Measurements from ENCODE around the gene SERPINF2. TPM values are rescaled to one million over a fixed set of nuclear protein-coding genes. Genes with fewer than 3 reads are reported as not detected.
"Not testable (repeated sequence)": the region's sequence is repeated elsewhere in the genome, so short reads cannot be mapped to it uniquely, and the experiment has no call there.

Gene SERPINF2
- total and polyA plus RNA-seq, 12 donors: 0.18 to 2.8 (median 0.76) TPM; not detected in 2

- Histone ChIP-seq H3K27ac (peak overlapping the region; percentile 56 to 85 (median 78)), H3K27me3 (no peaks in the 10 kb centered on the region), H3K36me3 (peaks cover 0 to 42% (median 7%) of the 10 kb centered on the region in 9 donors), H3K4me1 (peaks cover 0 to 47% (median 23%) of the 10 kb centered on the region in 9 donors), H3K4me3 (no peak overlapping the region), H3K9me3 (no peaks in the 10 kb centered on the region)
- no peak for TF ChIP-seq CTCF (IDR thresholded peaks at IDR 0.05)
- peak; percentile 73 to 93 (median 83) for ATAC-seq
- WGBS, 2 donors: 0% methylated on average over 1 of the region's 1 CpG
- intact Hi-C loops (cut with DNase I): loop anchor here in 3 of 10 donors (5.0 to 10.0 kb wide), 3 partner anchors 46 to 51 kb away; no protein-coding TSS in a partner anchor
- peak in 1 of 2 donors; percentile 36 for DNase-seq
Observed at GRCh38 chr17:1796800-1797199, 54.1 kb downstream of the SERPINF2 start.

- Histone ChIP-seq H3K4me3 (no peak overlapping the region), H3K9me3 (no peaks in the 10 kb centered on the region), H3K27ac (peak overlapping the region; percentile 56 to 85 (median 78)), H3K4me1 (peaks cover 0 to 45% (median 23%) of the 10 kb centered on the region in 9 donors), H3K36me3 (peaks cover 0 to 45% (median 7%) of the 10 kb centered on the region in 9 donors), H3K27me3 (no peaks in the 10 kb centered on the region)
- WGBS, 2 donors: 25 to 52% methylated on average over 3 of the region's 3 CpGs
- ATAC-seq (peak in 6 of 8 donors; percentile 70 to 88 (median 76)), DNase-seq (peak in 1 of 2 donors; percentile 30)
- intact Hi-C loops (cut with DNase I): loop anchor here in 3 of 10 donors (5.0 to 10.0 kb wide), 3 partner anchors 45 to 50 kb away; no protein-coding TSS in a partner anchor
- no peak for TF ChIP-seq CTCF (IDR thresholded peaks at IDR 0.05)
Observed at GRCh38 chr17:1797323-1797722, 54.7 kb downstream of the SERPINF2 start.

- Histone ChIP-seq H3K36me3 (peaks cover 0 to 48% (median 7%) of the 10 kb centered on the region in 9 donors), H3K4me1 (peaks cover 0 to 40% (median 23%) of the 10 kb centered on the region in 9 donors), H3K27ac (peak overlapping the region in 9 of 10 donors; percentile 56 to 85 (median 81))
- H3K4me3 ChIP-seq, ATAC-seq, H3K9me3 ChIP-seq, H3K27me3 ChIP-seq, DNase-seq: not testable (repeated sequence)
- intact Hi-C loops (cut with DNase I): loop anchor here in 3 of 10 donors (5.0 to 10.0 kb wide), 3 partner anchors 44 to 49 kb away; no protein-coding TSS in a partner anchor
- WGBS, 2 donors: 94 to 99% methylated on average over 8 of the region's 8 CpGs
Observed at GRCh38 chr17:1797846-1798245, 55.2 kb downstream of the SERPINF2 start.

- DNase-seq (peak; percentile 35 to 46), ATAC-seq (peak; percentile 62 to 89 (median 76))
- WGBS, 2 donors: 52 to 68% methylated on average over 7 of the region's 7 CpGs
- Histone ChIP-seq H3K4me1 (peaks cover 0 to 40% (median 23%) of the 10 kb centered on the region in 9 donors), H3K9me3 (no peaks in the 10 kb centered on the region), H3K27me3 (no peaks in the 10 kb centered on the region), H3K27ac (peak overlapping the region in 8 of 10 donors; percentile 18 to 67 (median 52)), H3K36me3 (peaks cover 0 to 69% (median 7%) of the 10 kb centered on the region in 9 donors), H3K4me3 (no peak overlapping the region)
- peak in 2 of 9 donors; percentile 4 to 12 for TF ChIP-seq CTCF (IDR thresholded peaks at IDR 0.05)
- intact Hi-C loops (cut with DNase I): loop anchor here in 2 of 10 donors (1.0 to 5.0 kb wide), 2 partner anchors 19 to 42 kb away; no protein-coding TSS in a partner anchor
Observed at GRCh38 chr17:1800240-1800639, 57.6 kb downstream of the SERPINF2 start.

GRCh38 chr17:1800712-1801111 is 58.0 kb downstream of the SERPINF2 start:
- ATAC-seq: no peak
- intact Hi-C loops (cut with DNase I): loop anchor here in 2 of 10 donors (1.0 to 5.0 kb wide), 2 partner anchors 19 to 42 kb away; no protein-coding TSS in a partner anchor
- Histone ChIP-seq H3K4me1 (peaks cover 0 to 38% (median 23%) of the 10 kb centered on the region in 9 donors), H3K27me3 (no peaks in the 10 kb centered on the region), H3K9me3 (no peaks in the 10 kb centered on the region), H3K4me3 (no peak overlapping the region), H3K36me3 (peaks cover 0 to 69% (median 7%) of the 10 kb centered on the region in 9 donors), H3K27ac (peak overlapping the region in 5 of 10 donors; percentile 27 to 67 (median 56))
- WGBS, 2 donors: 74 to 84% methylated on average over 4 of the region's 4 CpGs
- no peak for DNase-seq
- no peak for TF ChIP-seq CTCF (IDR thresholded peaks at IDR 0.05)

Measured in heart right ventricle (tissue), 16 donors.